ENCODE data around the gene CIAO2B.

The CIAO2B gene

GRCh38 chr16:66919569-66920298 is 14.5 kb downstream of the CIAO2B start:
- DNase-seq, result no peak

- DNase-seq, result no peak
Observed at GRCh38 chr16:66918803-66919568, 15.2 kb downstream of the CIAO2B start, which contains the start of gene CDH16. CDH16 (minus strand) TSS chr16:66918885; CDS start chr16:66918065, 820 bp downstream.

- DNase-seq, result no peak
Observed at GRCh38 chr16:66918355-66918754, 15.8 kb downstream of the CIAO2B start.

GRCh38 chr16:66917741-66918140 is 16.5 kb downstream of the CIAO2B start:
- DNase-seq, result no peak

- DNase-seq, result no peak
Observed at GRCh38 chr16:66916518-66916917, 17.7 kb downstream of the CIAO2B start.

GRCh38 chr16:66915041-66915440 is 19.2 kb downstream of the CIAO2B start:
- no peak for DNase-seq

GRCh38 chr16:66914541-66914940 is 19.7 kb downstream of the CIAO2B start:
- no peak for DNase-seq

- DNase-seq, result no peak
Observed at GRCh38 chr16:66913711-66914110, 20.5 kb downstream of the CIAO2B start.

GRCh38 chr16:66913081-66913480 is 21.1 kb downstream of the CIAO2B start:
- DNase-seq, result no peak

GRCh38 chr16:66911801-66912200 is 22.4 kb downstream of the CIAO2B start:
- DNase-seq, result no peak

GRCh38 chr16:66911112-66911511 is 23.1 kb downstream of the CIAO2B start:
- no peak for DNase-seq

GRCh38 chr16:66910175-66910940 is 23.8 kb downstream of the CIAO2B start:
- no peak for DNase-seq

GRCh38 chr16:66908762-66909559 is 25.2 kb downstream of the CIAO2B start:
- DNase-seq, result no peak

- no peak for DNase-seq
Observed at GRCh38 chr16:66908116-66908515, 26.1 kb downstream of the CIAO2B start.

GRCh38 chr16:66906916-66907836 is 27.0 kb downstream of the CIAO2B start:
- no peak for DNase-seq

- DNase-seq, result no peak
Observed at GRCh38 chr16:66905633-66906539, 28.3 kb downstream of the CIAO2B start.

GRCh38 chr16:66904846-66905632 is 29.2 kb downstream of the CIAO2B start:
- no peak for DNase-seq

GRCh38 chr16:66904428-66904845 is 29.8 kb downstream of the CIAO2B start:
- no peak for DNase-seq
